Erythroblast (primary cell): ENCODE data around the gene SYNE2.

Experiments
- GATA1 ChIP-seq: IDR thresholded peaks from 2 replicates; pipeline ENCODE4 v1.6.1; 2011; ENCODE audit warnings: low read depth, mild to moderate bottlenecking, control low read depth, low read length, moderate library complexity
- POLR2A ChIP-seq: IDR thresholded peaks from 2 replicates; pipeline ENCODE4 v1.6.1; 2011; ENCODE audit warnings: mild to moderate bottlenecking, low read length

DNA sequence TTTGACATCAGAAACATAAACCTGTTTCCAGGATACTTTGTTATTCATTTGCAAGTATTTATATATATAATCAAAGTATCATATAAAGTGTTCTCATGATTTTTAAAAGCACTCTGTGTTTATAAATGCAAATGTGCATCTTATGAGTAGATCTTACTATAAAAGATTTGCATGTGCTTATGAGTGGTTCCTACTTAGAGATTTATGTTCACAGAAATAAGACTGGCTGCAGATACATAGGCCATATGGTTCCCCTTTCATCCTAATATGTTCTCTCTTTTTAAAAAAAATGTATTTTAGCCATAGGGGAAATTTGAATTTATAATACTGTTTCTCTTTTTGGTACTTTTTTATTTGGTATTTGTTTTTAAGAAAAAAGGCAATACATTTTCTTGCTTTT, 267.2 kb downstream of the SYNE2 start:
- TF ChIP-seq POLR2A (no peak), GATA1 (no peak)
